Peyer's patch (tissue), 4 donors: ENCODE results near the gene SYTL1. TPM values are rescaled to one million over a fixed set of nuclear protein-coding genes. Genes with fewer than 3 reads are reported as not detected.

Experiments used
- DNase-seq, 3 donors: peaks; one replicate each; pipeline ENCODE4 v3.0.0-alpha.2; 2017 to 2019
- H3K27ac ChIP-seq, 4 donors: fragments of 200-600 bp; sonication (generic); one replicate each; pipeline ENCODE4 v1.5.1; 2016 to 2019
- H3K27me3 ChIP-seq, 2 donors: fragments of 200-600 bp; sonication (generic); one replicate each; pipeline ENCODE4 v1.5.1; 2019
- H3K36me3 ChIP-seq, 3 donors: fragments of 200-600 bp; sonication (generic); one replicate each; pipeline ENCODE4 v1.5.1; 2016 to 2019
- H3K4me1 ChIP-seq, 4 donors: fragments of 200-600 bp; sonication (generic); one replicate each; pipeline ENCODE4 v1.5.1; 2016 to 2019
- H3K4me3 ChIP-seq, 4 donors: fragments of 200-600 bp; sonication (generic); 1 replicate in 3 of 4; 2 replicates in 1 of 4; pipeline ENCODE4 v1.5.1; 2016 to 2019; ENCODE audit warnings: mild to moderate bottlenecking in 1 of 4
- H3K9me3 ChIP-seq, 4 donors: fragments of 200-600 bp; sonication (generic); one replicate each; pipeline ENCODE4 v1.5.1; 2016 to 2019; ENCODE audit warnings: mild to moderate bottlenecking in 1 of 4
- CTCF ChIP-seq, 6 experiments: fragments of 450-650 bp in 4 of 6; fragments of 200-600 bp in 2 of 6; sonication (generic) in 1 of 6; IDR thresholded peaks; one replicate each; pipeline ENCODE4 v1.5.1; 2017 to 2019; ENCODE audit warnings: antibody characterized with exemption in 6 of 6, mild to moderate bottlenecking in 3 of 6, moderate library complexity in 1 of 6
- POLR2A ChIP-seq, 2 donors: fragments of 450-650 bp; IDR thresholded peaks; one replicate each; pipeline ENCODE4 v1.5.1; 2017; ENCODE audit warnings: antibody characterized with exemption in 2 of 2, mild to moderate bottlenecking in 2 of 2, moderate library complexity in 2 of 2
- total RNA-seq, 4 donors: library from RNA; depleted of rRNA; stranded (reverse); fragments of >200 nt; gene quantifications; one replicate each; pipeline ENCODE4 v1.1.0, GENCODE V29; 2016

Gene SYTL1
- total RNA-seq, 4 donors from 2014 or later: 9.0 to 37.1 (median 9.5) TPM

DNA sequence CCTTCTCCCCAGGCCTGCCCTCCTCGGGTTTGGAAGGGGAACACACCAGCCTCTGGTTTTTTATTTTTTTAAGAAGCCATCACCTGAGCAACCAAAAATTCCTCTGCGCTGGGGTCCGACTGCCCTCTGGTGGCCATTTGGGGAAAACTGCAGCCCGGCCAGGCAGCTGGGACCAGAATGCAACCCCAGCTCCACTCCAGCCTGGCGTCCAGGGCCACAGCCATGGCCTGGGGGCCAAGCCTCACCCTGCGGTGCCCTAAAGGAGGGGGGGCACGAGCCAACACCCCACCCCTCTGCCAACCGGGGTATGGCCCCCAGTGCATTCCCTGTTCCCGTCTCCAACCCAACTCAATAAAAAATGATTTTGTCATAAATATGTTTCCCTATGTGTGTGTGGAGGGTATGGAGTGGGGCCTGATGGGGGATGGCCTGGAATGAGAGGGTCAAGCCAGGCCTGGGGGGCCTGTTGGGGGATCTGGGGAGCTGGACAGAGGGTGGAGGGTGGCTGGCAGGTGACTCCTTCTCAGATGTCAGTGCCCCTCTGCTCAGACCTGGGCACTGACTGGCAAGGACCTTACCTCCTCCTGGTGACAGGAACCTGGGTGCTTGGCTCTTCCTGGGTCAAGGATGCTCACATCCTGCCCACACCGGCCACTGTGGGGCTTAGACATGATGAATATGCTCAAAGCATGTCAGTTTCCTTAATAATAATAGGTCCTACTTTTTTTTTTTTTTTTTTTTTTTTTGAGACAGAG is 53.8 kb downstream of the SYTL1 start:
- H3K4me3 ChIP-seq: no peak overlapping the region
- TF ChIP-seq POLR2A (IDR thresholded peaks at IDR 0.05) (no peak), CTCF (IDR thresholded peaks at IDR 0.05) (peak; percentile 86 to 97 (median 92))
- no peaks in the 10 kb centered on the region for H3K9me3 ChIP-seq
- peak; percentile 66 to 90 (median 82) for DNase-seq
- H3K27me3 ChIP-seq: no peaks in the 10 kb centered on the region
- H3K4me1 ChIP-seq: peaks cover 7 to 30% (median 13%) of the 10 kb centered on the region in 4 donors
- no peaks in the 10 kb centered on the region for H3K36me3 ChIP-seq
- H3K27ac ChIP-seq: no peak overlapping the region

DNA sequence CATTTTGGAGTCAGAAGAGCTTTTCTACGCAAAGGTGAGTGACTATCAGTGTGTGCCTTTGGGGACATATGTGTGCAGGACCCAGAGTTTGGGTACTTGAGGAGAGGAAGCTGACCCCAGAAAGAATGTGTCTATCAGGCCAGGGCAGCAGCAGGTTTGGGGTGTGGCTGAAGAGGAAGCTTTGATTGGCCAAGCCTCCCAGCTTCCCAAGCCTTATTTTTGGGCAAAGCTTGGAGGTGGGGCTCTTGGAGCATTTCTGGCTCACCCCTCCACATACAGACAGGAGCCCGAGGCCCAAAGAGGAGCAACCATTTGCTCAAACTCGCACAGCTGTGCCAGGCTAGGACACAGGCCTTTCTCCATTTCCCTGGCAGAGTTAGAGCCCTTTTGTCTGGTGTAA is 55.3 kb downstream of the SYTL1 start:
- Histone ChIP-seq H3K9me3 (no peaks in the 10 kb centered on the region), H3K36me3 (no peaks in the 10 kb centered on the region), H3K27ac (no peak overlapping the region), H3K4me3 (no peak overlapping the region), H3K27me3 (no peaks in the 10 kb centered on the region), H3K4me1 (peaks cover under 1 to 21% (median 6%) of the 10 kb centered on the region in 4 donors)
- DNase-seq: no peak
- no peak for TF ChIP-seq POLR2A (IDR thresholded peaks at IDR 0.05)
- TF ChIP-seq CTCF (IDR thresholded peaks at IDR 0.05): no peak

GRCh38 chr1:27397749-27398148 is 55.9 kb downstream of the SYTL1 start:
- DNase-seq: no peak
- Histone ChIP-seq H3K4me1 (peaks cover 0 to 21% (median 8%) of the 10 kb centered on the region in 4 donors), H3K9me3 (no peaks in the 10 kb centered on the region), H3K4me3 (no peak overlapping the region), H3K36me3 (no peaks in the 10 kb centered on the region), H3K27ac (no peak overlapping the region), H3K27me3 (no peaks in the 10 kb centered on the region)
- TF ChIP-seq CTCF (IDR thresholded peaks at IDR 0.05) (no peak), POLR2A (IDR thresholded peaks at IDR 0.05) (no peak)

DNA sequence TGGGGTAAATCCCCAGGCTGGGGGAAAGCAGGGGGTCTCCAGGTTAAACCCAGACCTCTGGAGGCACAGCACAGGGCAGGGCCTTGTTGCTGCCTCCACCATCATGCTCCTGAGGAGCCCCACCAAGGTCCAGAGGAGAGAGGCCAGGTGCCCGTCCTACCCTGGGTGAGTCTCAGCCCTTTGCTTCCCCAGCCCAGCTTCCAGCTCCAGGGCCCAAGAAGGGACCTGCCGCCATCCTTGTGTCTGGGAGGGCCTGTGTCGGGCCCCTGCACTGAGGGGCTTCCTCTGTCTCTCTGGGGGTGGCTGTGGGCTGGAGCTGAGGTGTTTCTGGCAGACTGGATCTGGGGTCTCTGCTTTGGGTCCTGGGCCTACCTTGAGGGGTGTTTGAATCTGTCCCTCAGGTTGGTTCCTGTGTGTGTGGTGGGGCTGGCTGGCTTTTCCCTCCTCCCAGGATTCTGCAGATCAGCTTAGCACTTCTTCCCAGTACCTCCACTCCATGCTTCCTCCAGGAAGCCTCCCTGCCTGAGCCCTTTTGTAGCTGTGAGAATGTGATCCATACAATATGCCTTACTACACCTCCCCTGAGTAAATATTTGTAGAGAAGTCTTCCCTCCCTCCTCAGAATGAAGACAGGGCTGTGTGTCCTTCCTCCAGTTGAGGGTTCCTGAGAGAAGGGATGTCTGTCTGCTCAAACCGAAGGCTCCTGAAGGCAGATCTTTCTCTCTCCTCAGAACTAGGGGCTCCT is 56.8 kb downstream of the SYTL1 start:
- Histone ChIP-seq H3K4me1 (peaks cover 3 to 25% (median 10%) of the 10 kb centered on the region in 4 donors), H3K36me3 (no peaks in the 10 kb centered on the region), H3K27me3 (no peaks in the 10 kb centered on the region), H3K9me3 (no peaks in the 10 kb centered on the region), H3K27ac (no peak overlapping the region), H3K4me3 (no peak overlapping the region)
- TF ChIP-seq POLR2A (IDR thresholded peaks at IDR 0.05) (no peak), CTCF (IDR thresholded peaks at IDR 0.05) (no peak)
- DNase-seq: no peak

GRCh38 chr1:27399251-27400025 is 57.6 kb downstream of the SYTL1 start:
- Histone ChIP-seq H3K27me3 (no peaks in the 10 kb centered on the region), H3K4me3 (no peak overlapping the region), H3K9me3 (no peaks in the 10 kb centered on the region), H3K36me3 (no peaks in the 10 kb centered on the region), H3K4me1 (peaks cover 3 to 34% (median 16%) of the 10 kb centered on the region in 4 donors), H3K27ac (no peak overlapping the region)
- no peak for TF ChIP-seq POLR2A (IDR thresholded peaks at IDR 0.05)
- no peak for TF ChIP-seq CTCF (IDR thresholded peaks at IDR 0.05)
- DNase-seq: no peak
